Measurements from ENCODE around the gene ZFAND3.

Gene ZFAND3

GRCh38 chr6:38027685-38028373 is 208.3 kb downstream of the ZFAND3 start:
- Histone ChIP-seq H3K9me3 (ENCODE audit: control insufficient read depth, low read depth, low read length) (peaks cover 6% of the 10 kb centered on the region), H3K4me3 (ENCODE audit: low read length) (no peak overlapping the region), H3K36me3 (ENCODE audit: control insufficient read depth, low read depth, low read length) (no peaks in the 10 kb centered on the region), H3K9ac (ENCODE audit: low read length) (no peak overlapping the region), H3K27ac (ENCODE audit: low read length) (no peak overlapping the region), H3K4me1 (ENCODE audit: control insufficient read depth, low read depth, low read length) (peaks cover 15% of the 10 kb centered on the region), H3K27me3 (ENCODE audit: control insufficient read depth, insufficient read depth, low read length) (no peaks in the 10 kb centered on the region)

- Histone ChIP-seq H3K4me3 (ENCODE audit: low read length) (no peak overlapping the region), H3K9me3 (ENCODE audit: control insufficient read depth, low read depth, low read length) (no peaks in the 10 kb centered on the region), H3K9ac (ENCODE audit: low read length) (no peak overlapping the region), H3K36me3 (ENCODE audit: control insufficient read depth, low read depth, low read length) (no peaks in the 10 kb centered on the region), H3K27ac (ENCODE audit: low read length) (no peak overlapping the region), H3K27me3 (ENCODE audit: control insufficient read depth, insufficient read depth, low read length) (no peaks in the 10 kb centered on the region), H3K4me1 (ENCODE audit: control insufficient read depth, low read depth, low read length) (peaks cover 15% of the 10 kb centered on the region)
Observed at GRCh38 chr6:38030380-38030779, 210.9 kb downstream of the ZFAND3 start.

- Histone ChIP-seq H3K4me3 (ENCODE audit: low read length) (no peak overlapping the region), H3K4me1 (ENCODE audit: control insufficient read depth, low read depth, low read length) (peaks cover 13% of the 10 kb centered on the region), H3K27ac (ENCODE audit: low read length) (no peak overlapping the region), H3K27me3 (ENCODE audit: control insufficient read depth, insufficient read depth, low read length) (no peaks in the 10 kb centered on the region), H3K9ac (ENCODE audit: low read length) (no peak overlapping the region), H3K36me3 (ENCODE audit: control insufficient read depth, low read depth, low read length) (no peaks in the 10 kb centered on the region), H3K9me3 (ENCODE audit: control insufficient read depth, low read depth, low read length) (no peaks in the 10 kb centered on the region)
Observed at GRCh38 chr6:38032797-38033196, 213.3 kb downstream of the ZFAND3 start.

GRCh38 chr6:38033442-38033982 is 214.0 kb downstream of the ZFAND3 start:
- Histone ChIP-seq H3K9ac (ENCODE audit: low read length) (no peak overlapping the region), H3K4me3 (ENCODE audit: low read length) (no peak overlapping the region), H3K27ac (ENCODE audit: low read length) (no peak overlapping the region), H3K4me1 (ENCODE audit: control insufficient read depth, low read depth, low read length) (peaks cover 13% of the 10 kb centered on the region), H3K36me3 (ENCODE audit: control insufficient read depth, low read depth, low read length) (no peaks in the 10 kb centered on the region), H3K9me3 (ENCODE audit: control insufficient read depth, low read depth, low read length) (no peaks in the 10 kb centered on the region), H3K27me3 (ENCODE audit: control insufficient read depth, insufficient read depth, low read length) (no peaks in the 10 kb centered on the region)

- Histone ChIP-seq H3K27ac (ENCODE audit: low read length) (no peak overlapping the region), H3K27me3 (ENCODE audit: control insufficient read depth, insufficient read depth, low read length) (no peaks in the 10 kb centered on the region), H3K4me1 (ENCODE audit: control insufficient read depth, low read depth, low read length) (peaks cover 13% of the 10 kb centered on the region), H3K9ac (ENCODE audit: low read length) (no peak overlapping the region), H3K36me3 (ENCODE audit: control insufficient read depth, low read depth, low read length) (no peaks in the 10 kb centered on the region), H3K4me3 (ENCODE audit: low read length) (no peak overlapping the region), H3K9me3 (ENCODE audit: control insufficient read depth, low read depth, low read length) (no peaks in the 10 kb centered on the region)
Observed at GRCh38 chr6:38034274-38034914, 214.9 kb downstream of the ZFAND3 start.

GRCh38 chr6:38035478-38035877 is 216.0 kb downstream of the ZFAND3 start:
- Histone ChIP-seq H3K27me3 (ENCODE audit: control insufficient read depth, insufficient read depth, low read length) (no peaks in the 10 kb centered on the region), H3K27ac (ENCODE audit: low read length) (no peak overlapping the region), H3K4me1 (ENCODE audit: control insufficient read depth, low read depth, low read length) (peaks cover 12% of the 10 kb centered on the region), H3K9ac (ENCODE audit: low read length) (no peak overlapping the region), H3K36me3 (ENCODE audit: control insufficient read depth, low read depth, low read length) (no peaks in the 10 kb centered on the region), H3K4me3 (ENCODE audit: low read length) (no peak overlapping the region), H3K9me3 (ENCODE audit: control insufficient read depth, low read depth, low read length) (no peaks in the 10 kb centered on the region)

GRCh38 chr6:38039502-38039901 is 220.0 kb downstream of the ZFAND3 start:
- Histone ChIP-seq H3K9ac (ENCODE audit: low read length) (no peak overlapping the region), H3K27me3 (ENCODE audit: control insufficient read depth, insufficient read depth, low read length) (no peaks in the 10 kb centered on the region), H3K27ac (ENCODE audit: low read length) (no peak overlapping the region), H3K36me3 (ENCODE audit: control insufficient read depth, low read depth, low read length) (no peaks in the 10 kb centered on the region), H3K4me1 (ENCODE audit: control insufficient read depth, low read depth, low read length) (peaks cover 5% of the 10 kb centered on the region), H3K9me3 (ENCODE audit: control insufficient read depth, low read depth, low read length) (no peaks in the 10 kb centered on the region), H3K4me3 (ENCODE audit: low read length) (no peak overlapping the region)

GRCh38 chr6:38040254-38040653 is 220.7 kb downstream of the ZFAND3 start:
- Histone ChIP-seq H3K4me3 (ENCODE audit: low read length) (no peak overlapping the region), H3K27ac (ENCODE audit: low read length) (no peak overlapping the region), H3K27me3 (ENCODE audit: control insufficient read depth, insufficient read depth, low read length) (no peaks in the 10 kb centered on the region), H3K4me1 (ENCODE audit: control insufficient read depth, low read depth, low read length) (peaks cover 5% of the 10 kb centered on the region), H3K9ac (ENCODE audit: low read length) (no peak overlapping the region), H3K36me3 (ENCODE audit: control insufficient read depth, low read depth, low read length) (no peaks in the 10 kb centered on the region), H3K9me3 (ENCODE audit: control insufficient read depth, low read depth, low read length) (no peaks in the 10 kb centered on the region)

GRCh38 chr6:38043259-38043753 is 223.8 kb downstream of the ZFAND3 start:
- no peak overlapping the region for H3K9ac ChIP-seq (ENCODE audit: low read length)
- H3K27me3 ChIP-seq (ENCODE audit: control insufficient read depth, insufficient read depth, low read length) = no peaks in the 10 kb centered on the region
- H3K4me3 ChIP-seq (ENCODE audit: low read length) = no peak overlapping the region
- no peak overlapping the region for H3K27ac ChIP-seq (ENCODE audit: low read length)
- no peaks in the 10 kb centered on the region for H3K9me3 ChIP-seq (ENCODE audit: control insufficient read depth, low read depth, low read length)
- H3K4me1 ChIP-seq (ENCODE audit: control insufficient read depth, low read depth, low read length) = no peaks in the 10 kb centered on the region
- H3K36me3 ChIP-seq (ENCODE audit: control insufficient read depth, low read depth, low read length) = no peaks in the 10 kb centered on the region

GRCh38 chr6:38045701-38046305 is 226.3 kb downstream of the ZFAND3 start:
- Histone ChIP-seq H3K4me3 (ENCODE audit: low read length) (no peak overlapping the region), H3K27ac (ENCODE audit: low read length) (no peak overlapping the region), H3K9me3 (ENCODE audit: control insufficient read depth, low read depth, low read length) (no peaks in the 10 kb centered on the region), H3K4me1 (ENCODE audit: control insufficient read depth, low read depth, low read length) (no peaks in the 10 kb centered on the region), H3K36me3 (ENCODE audit: control insufficient read depth, low read depth, low read length) (no peaks in the 10 kb centered on the region), H3K27me3 (ENCODE audit: control insufficient read depth, insufficient read depth, low read length) (no peaks in the 10 kb centered on the region), H3K9ac (ENCODE audit: low read length) (no peak overlapping the region)

GRCh38 chr6:38047562-38047961 is 228.0 kb downstream of the ZFAND3 start:
- Histone ChIP-seq H3K27me3 (ENCODE audit: control insufficient read depth, insufficient read depth, low read length) (no peaks in the 10 kb centered on the region), H3K4me1 (ENCODE audit: control insufficient read depth, low read depth, low read length) (no peaks in the 10 kb centered on the region), H3K9ac (ENCODE audit: low read length) (no peak overlapping the region), H3K4me3 (ENCODE audit: low read length) (no peak overlapping the region), H3K36me3 (ENCODE audit: control insufficient read depth, low read depth, low read length) (no peaks in the 10 kb centered on the region), H3K9me3 (ENCODE audit: control insufficient read depth, low read depth, low read length) (no peaks in the 10 kb centered on the region), H3K27ac (ENCODE audit: low read length) (no peak overlapping the region)

Data from iPS-18a (cell line).